Measurements from ENCODE around the gene BMERB1.

- TF ChIP-seq, protein P1, sequence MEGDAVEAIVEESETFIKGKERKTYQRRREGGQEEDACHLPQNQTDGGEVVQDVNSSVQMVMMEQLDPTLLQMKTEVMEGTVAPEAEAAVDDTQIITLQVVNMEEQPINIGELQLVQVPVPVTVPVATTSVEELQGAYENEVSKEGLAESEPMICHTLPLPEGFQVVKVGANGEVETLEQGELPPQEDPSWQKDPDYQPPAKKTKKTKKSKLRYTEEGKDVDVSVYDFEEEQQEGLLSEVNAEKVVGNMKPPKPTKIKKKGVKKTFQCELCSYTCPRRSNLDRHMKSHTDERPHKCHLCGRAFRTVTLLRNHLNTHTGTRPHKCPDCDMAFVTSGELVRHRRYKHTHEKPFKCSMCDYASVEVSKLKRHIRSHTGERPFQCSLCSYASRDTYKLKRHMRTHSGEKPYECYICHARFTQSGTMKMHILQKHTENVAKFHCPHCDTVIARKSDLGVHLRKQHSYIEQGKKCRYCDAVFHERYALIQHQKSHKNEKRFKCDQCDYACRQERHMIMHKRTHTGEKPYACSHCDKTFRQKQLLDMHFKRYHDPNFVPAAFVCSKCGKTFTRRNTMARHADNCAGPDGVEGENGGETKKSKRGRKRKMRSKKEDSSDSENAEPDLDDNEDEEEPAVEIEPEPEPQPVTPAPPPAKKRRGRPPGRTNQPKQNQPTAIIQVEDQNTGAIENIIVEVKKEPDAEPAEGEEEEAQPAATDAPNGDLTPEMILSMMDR (IDR thresholded peaks at IDR 0.05): no peak
- TF ChIP-seq POLR2A (IDR thresholded peaks at IDR 0.05): no peak
- no peak for TF ChIP-seq POLR2AphosphoS5 (IDR thresholded peaks at IDR 0.05)
These were observed 92.3 kb downstream of the BMERB1 start for GRCh38 chr16:15526731-15527130.
